Lower leg skin (tissue), 3 donors: ENCODE data around the gene SYNGR3.

Experiments used
- POLR2A ChIP-seq, 2 donors: fragments of 450-650 bp; IDR thresholded peaks; one replicate each; pipeline ENCODE4 v1.6.1; 2016 to 2017; ENCODE audit warnings: antibody characterized with exemption in 2 of 2, mild to moderate bottlenecking in 1 of 2, moderate library complexity in 1 of 2
- TF ChIP-seq, protein P1 (sequence below), 3 donors: fragments of 450-650 bp; IDR thresholded peaks; one replicate each; pipeline ENCODE4 v1.5.1; 2016; ENCODE audit warnings: antibody characterized with exemption in 3 of 3, mild to moderate bottlenecking in 3 of 3, moderate library complexity in 2 of 3

DNA sequence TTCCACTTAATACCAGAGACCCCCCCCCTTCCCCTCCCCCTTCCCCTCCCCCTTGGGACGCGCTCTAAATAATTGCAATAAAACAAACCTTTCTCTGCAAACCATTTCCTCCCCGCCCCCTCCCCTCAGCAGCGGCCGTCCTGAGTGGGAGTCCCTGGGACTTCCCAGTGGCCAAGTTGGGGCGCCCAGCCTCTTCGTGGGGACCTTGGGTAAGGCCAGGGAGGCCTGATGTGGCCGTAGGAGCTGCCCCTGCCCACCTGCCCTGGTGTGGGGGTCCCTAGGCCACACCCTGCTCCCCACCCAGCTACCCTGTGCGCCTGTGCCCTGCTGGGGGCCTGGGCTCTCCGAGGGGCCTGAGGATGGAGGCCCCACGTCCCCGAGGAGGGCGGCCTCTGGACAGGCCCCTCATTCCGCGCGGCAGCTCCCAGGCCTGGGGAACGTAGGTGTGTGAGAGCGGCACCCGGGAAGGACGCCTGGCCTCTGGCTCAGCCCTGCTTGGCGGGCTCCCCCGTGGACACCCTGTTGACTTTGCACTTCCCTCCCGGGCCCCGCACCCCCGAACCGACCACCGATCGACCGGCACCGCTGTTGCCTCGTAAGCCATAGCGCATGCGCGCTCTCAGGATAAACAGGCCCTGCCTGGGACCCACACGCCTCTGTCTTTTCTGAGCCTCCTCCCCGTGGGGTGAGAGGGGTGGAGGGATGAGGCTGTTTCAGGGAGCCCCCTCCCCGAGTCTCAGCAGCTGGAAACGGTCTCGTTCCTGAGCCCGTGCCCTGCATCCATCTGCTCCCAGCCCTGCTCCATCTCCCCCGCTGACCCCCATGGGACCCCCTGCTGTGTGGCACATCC lies 48.8 kb downstream of the SYNGR3 start:
- TF ChIP-seq, protein P1, sequence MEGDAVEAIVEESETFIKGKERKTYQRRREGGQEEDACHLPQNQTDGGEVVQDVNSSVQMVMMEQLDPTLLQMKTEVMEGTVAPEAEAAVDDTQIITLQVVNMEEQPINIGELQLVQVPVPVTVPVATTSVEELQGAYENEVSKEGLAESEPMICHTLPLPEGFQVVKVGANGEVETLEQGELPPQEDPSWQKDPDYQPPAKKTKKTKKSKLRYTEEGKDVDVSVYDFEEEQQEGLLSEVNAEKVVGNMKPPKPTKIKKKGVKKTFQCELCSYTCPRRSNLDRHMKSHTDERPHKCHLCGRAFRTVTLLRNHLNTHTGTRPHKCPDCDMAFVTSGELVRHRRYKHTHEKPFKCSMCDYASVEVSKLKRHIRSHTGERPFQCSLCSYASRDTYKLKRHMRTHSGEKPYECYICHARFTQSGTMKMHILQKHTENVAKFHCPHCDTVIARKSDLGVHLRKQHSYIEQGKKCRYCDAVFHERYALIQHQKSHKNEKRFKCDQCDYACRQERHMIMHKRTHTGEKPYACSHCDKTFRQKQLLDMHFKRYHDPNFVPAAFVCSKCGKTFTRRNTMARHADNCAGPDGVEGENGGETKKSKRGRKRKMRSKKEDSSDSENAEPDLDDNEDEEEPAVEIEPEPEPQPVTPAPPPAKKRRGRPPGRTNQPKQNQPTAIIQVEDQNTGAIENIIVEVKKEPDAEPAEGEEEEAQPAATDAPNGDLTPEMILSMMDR (IDR thresholded peaks at IDR 0.05) = no peak
- no peak for TF ChIP-seq POLR2A (IDR thresholded peaks at IDR 0.05)
